NCI-H2196 (cell line): ENCODE data around the gene PLPPR5.
"Not testable (repeated sequence)": the region's sequence is repeated elsewhere in the genome, so short reads cannot be mapped to it uniquely, and the experiment has no call there.

ENCODE experiments used
- DNase-seq: peaks from one replicate; lab custom pipeline; 2025; ENCODE audit not compliant: unreplicated experiment; lab: John Stamatoyannopoulos, UW

Gene PLPPR5

GRCh38 chr1:98919652-98920051, 85.0 kb downstream of the PLPPR5 start:
- DNase-seq, result no peak

- DNase-seq, result no peak
These were observed 85.5 kb downstream of the PLPPR5 start for GRCh38 chr1:98919211-98919610.

- no peak for DNase-seq
These were observed 90.1 kb downstream of the PLPPR5 start for GRCh38 chr1:98914547-98914946.

- DNase-seq, result no peak
These were observed 93.8 kb downstream of the PLPPR5 start for GRCh38 chr1:98910827-98911226.

- no peak for DNase-seq
These were observed 95.7 kb downstream of the PLPPR5 start for GRCh38 chr1:98908980-98909379.

- DNase-seq, result no peak
These were observed 97.9 kb downstream of the PLPPR5 start for GRCh38 chr1:98906809-98907208.

- no peak for DNase-seq
These were observed 98.3 kb downstream of the PLPPR5 start for GRCh38 chr1:98906361-98906760.

- DNase-seq, result no peak
These were observed 100.0 kb downstream of the PLPPR5 start for GRCh38 chr1:98904684-98905083.

GRCh38 chr1:98903726-98904125, 100.9 kb downstream of the PLPPR5 start:
- DNase-seq, result no peak

- DNase-seq, result no peak
These were observed 101.4 kb downstream of the PLPPR5 start for GRCh38 chr1:98903261-98903660.

GRCh38 chr1:98898940-98899339, 105.7 kb downstream of the PLPPR5 start:
- DNase-seq, result no peak

- no peak for DNase-seq
These were observed 107.2 kb downstream of the PLPPR5 start for GRCh38 chr1:98897479-98897878.

- DNase-seq, result no peak
These were observed 107.8 kb downstream of the PLPPR5 start for GRCh38 chr1:98896711-98897445.

GRCh38 chr1:98893371-98893770, 111.3 kb downstream of the PLPPR5 start:
- no peak for DNase-seq

- no peak for DNase-seq
These were observed 115.8 kb downstream of the PLPPR5 start for GRCh38 chr1:98888869-98889268.

- no peak for DNase-seq
These were observed 117.2 kb downstream of the PLPPR5 start for GRCh38 chr1:98887507-98887906.

- DNase-seq, result no peak
These were observed 119.8 kb downstream of the PLPPR5 start for GRCh38 chr1:98884864-98885263.

GRCh38 chr1:98881901-98882300, 122.8 kb downstream of the PLPPR5 start:
- DNase-seq, result no peak

- not testable (repeated sequence) for DNase-seq
These were observed 123.4 kb downstream of the PLPPR5 start for GRCh38 chr1:98881234-98881633.

- no peak for DNase-seq
These were observed 129.8 kb downstream of the PLPPR5 start for GRCh38 chr1:98874828-98875227.

GRCh38 chr1:98870959-98871903, 133.4 kb downstream of the PLPPR5 start:
- no peak for DNase-seq

- DNase-seq, result no peak
These were observed 138.9 kb downstream of the PLPPR5 start for GRCh38 chr1:98865796-98866195.
